HepG2 (cell line): ENCODE data around the gene GLTPD2. TPM values are rescaled to one million over a fixed set of nuclear protein-coding genes. Genes with fewer than 3 reads are reported as not detected.

Experiments
- ATAC-seq: fragments of 200-7000 bp; cut with Tn5 transposase; 3 replicates; pipeline ENCODE4 v1.9.1; 2020; ENCODE audit warnings: mild to moderate bottlenecking, moderate library complexity
- BruUV-seq: library from RNA; stranded (reverse); fragments of 400-500 nt; replicated peaks from 2 replicates; lab custom pipeline; 2021; lab: Mats Ljungman, UMichigan
- CTCF ChIA-PET: fragments of 300-600 bp; formaldehyde crosslinking; extraction: SDS; loops from one replicate; lab custom pipeline; 2021; ENCODE audit warnings: low total read pairs, inconsistent platforms, low intra/inter-chr PET ratio; lab: Yijun Ruan, JAX
- POLR2A ChIA-PET: fragments of 350-600 bp; sonication (Branson Sonifier 250); formaldehyde crosslinking; loops from one replicate; lab custom pipeline; 2020; ENCODE audit warnings: antibody characterized with exemption, inconsistent platforms; lab: Yijun Ruan, JAX
- DNase-seq: peaks from one replicate; pipeline ENCODE4 v3.0.0-alpha.2; 2015; ENCODE audit warnings: low spot score
- FAIRE-seq: peaks from 3 replicates; lab custom pipeline; 2011; peaks lifted over from hg19 to GRCh38; lab: Jason Lieb, UNC
- H2AFZ ChIP-seq: one replicate; pipeline ENCODE4 v1.6.1; 2011; ENCODE audit warnings: low read length, inconsistent platforms
- H3K27ac ChIP-seq: fragments of 300-600 bp; 3 replicates; pipeline ENCODE4 v1.8.0; 2011; ENCODE audit warnings: mixed run types, mild to moderate bottlenecking, mixed read lengths, low read length, inconsistent platforms; ENCODE audit not compliant: insufficient read depth; ENCODE audit errors: extremely low read length
- H3K27me3 ChIP-seq, 2 experiments: fragments of 200-600 bp in 1 of 2; 2 replicates in 1 of 2; 3 replicates in 1 of 2; pipeline versions ENCODE4 v1.6.0 to v1.8.0; 2011; ENCODE audit warnings: low read length in 2 of 2, mild to moderate bottlenecking in 2 of 2, moderate library complexity in 2 of 2, inconsistent platforms in 1 of 2; ENCODE audit not compliant: insufficient read depth in 2 of 2, control insufficient read depth in 1 of 2
- H3K36me3 ChIP-seq, 2 experiments: fragments of 200-600 bp in 1 of 2; replicated peaks in 1 of 2; 2 replicates in 1 of 2; 3 replicates in 1 of 2; pipeline versions ENCODE4 v1.5.1 to v1.8.0; 2011; ENCODE audit warnings: low read length in 2 of 2, inconsistent platforms in 1 of 2; ENCODE audit not compliant: insufficient read depth in 2 of 2, control insufficient read depth in 1 of 2
- H3K4me1 ChIP-seq: 2 replicates; pipeline ENCODE4 v1.5.1; 2012; ENCODE audit warnings: low read length, inconsistent platforms; ENCODE audit not compliant: insufficient read depth
- H3K4me2 ChIP-seq: 2 replicates; pipeline ENCODE4 v1.6.0; 2011; ENCODE audit warnings: low read depth, low read length, inconsistent platforms
- H3K4me3 ChIP-seq, 3 experiments: fragments of 200-600 bp in 1 of 3; sonication (generic), shearing (Covaris generic) in 1 of 3; replicated peaks in 1 of 3; 2 replicates each; pipeline ENCODE4 v1.5.1; 2011 to 2016; ENCODE audit warnings: low read length in 3 of 3, inconsistent platforms in 2 of 3, low read depth in 2 of 3, mild to moderate bottlenecking in 2 of 3, control low read depth in 1 of 3, mixed read lengths in 1 of 3; ENCODE audit not compliant: insufficient read depth in 1 of 3
- H3K79me2 ChIP-seq: one replicate; pipeline ENCODE4 v1.6.1; 2011; ENCODE audit warnings: low read length, inconsistent platforms; ENCODE audit not compliant: insufficient read depth
- H3K9ac ChIP-seq: 2 replicates; pipeline ENCODE4 v1.6.0; 2011; ENCODE audit warnings: mild to moderate bottlenecking, low read depth, low read length, inconsistent platforms; ENCODE audit not compliant: insufficient read depth
- H3K9me3 ChIP-seq: 2 replicates; pipeline ENCODE4 v1.5.1; 2012; ENCODE audit warnings: mild to moderate bottlenecking, low read length
- H4K20me1 ChIP-seq: 2 replicates; pipeline ENCODE4 v1.6.0; 2011; ENCODE audit warnings: inconsistent platforms, mild to moderate bottlenecking, low read length, moderate library complexity; ENCODE audit not compliant: insufficient read depth
- CC2D1A ChIP-seq: sonication (generic); formaldehyde crosslinking; IDR thresholded peaks from 2 replicates; pipeline ENCODE4 v1.8.1; 2023; ENCODE audit warnings: mild to moderate bottlenecking, missing genetic modification reagents
- HMGA1 ChIP-seq: sonication (generic); formaldehyde crosslinking; conservative IDR thresholded peaks from 2 replicates; pipeline ENCODE4 v1.4.0; 2020; ENCODE audit warnings: missing genetic modification reagents
- HNF1A ChIP-seq, 2 experiments: sonication (generic) in 1 of 2; formaldehyde crosslinking in 1 of 2; IDR thresholded peaks; 2 replicates each; pipeline versions ENCODE4 v1.4.0 to v1.6.1; 2016 to 2020; ENCODE audit warnings: borderline replicate concordance in 1 of 2, low read depth in 1 of 2, mild to moderate bottlenecking in 1 of 2, missing genetic modification reagents in 1 of 2
- HNF4G ChIP-seq, 2 experiments: sonication (generic) in 1 of 2; formaldehyde crosslinking in 1 of 2; IDR thresholded peaks; 2 replicates each; pipeline versions ENCODE4 v1.4.0 to v1.6.1; 2011 to 2020; ENCODE audit warnings: borderline replicate concordance in 2 of 2, low read depth in 2 of 2, mild to moderate bottlenecking in 2 of 2, low read length in 1 of 2, missing genetic modification reagents in 1 of 2, moderate library complexity in 1 of 2
- MTERF4 ChIP-seq: sonication (generic); formaldehyde crosslinking; IDR thresholded peaks from 2 replicates; pipeline ENCODE4 v1.8.0; 2023; ENCODE audit warnings: mild to moderate bottlenecking, missing genetic modification reagents
- MXI1 ChIP-seq: IDR thresholded peaks from 3 replicates; pipeline ENCODE4 v1.6.1; 2012; ENCODE audit warnings: low read depth, low read length, inconsistent platforms, borderline replicate concordance
- PHF8 ChIP-seq: sonication (generic); formaldehyde crosslinking; IDR thresholded peaks from 2 replicates; pipeline ENCODE4 v1.5.0; 2020; ENCODE audit warnings: missing genetic modification reagents
- POGK ChIP-seq: sonication (generic); formaldehyde crosslinking; conservative IDR thresholded peaks from 2 replicates; pipeline ENCODE4 v1.8.0; 2022; ENCODE audit warnings: mild to moderate bottlenecking, moderate library complexity, missing genetic modification reagents
- RELA ChIP-seq: sonication (generic); formaldehyde crosslinking; IDR thresholded peaks from 2 replicates; pipeline ENCODE4 v1.4.0; 2020; ENCODE audit warnings: missing genetic modification reagents
- YEATS2 ChIP-seq: sonication (generic); formaldehyde crosslinking; IDR thresholded peaks from 2 replicates; pipeline ENCODE4 v1.4.0; 2020; ENCODE audit warnings: missing genetic modification reagents, borderline replicate concordance
- ZBTB7B ChIP-seq: sonication (generic); formaldehyde crosslinking; IDR thresholded peaks from 2 replicates; pipeline ENCODE4 v1.4.0; 2020; ENCODE audit warnings: missing genetic modification reagents
- ZNF746 ChIP-seq: sonication (generic); formaldehyde crosslinking; IDR thresholded peaks from 2 replicates; pipeline ENCODE4 v1.8.0; 2022; ENCODE audit warnings: mild to moderate bottlenecking, missing genetic modification reagents
- WGBS: methylation state at CpG from one replicate; pipeline ENCODE4 v1.1.6; 2017; ENCODE audit warnings: low lambda C conversion rate; 5-methylcytosine and 5-hydroxymethylcytosine counted together
- in situ Hi-C: cut with HindIII; loops from 2 replicates; pipeline ENCODE4 v1.10.0; 2017; ENCODE audit warnings: low pct_unique_long_range_greater_than_20kb; ENCODE audit not compliant: extremely low pct_ligation_motif_present
- intact Hi-C: fragments of 100-400 bp; cut with micrococcal nuclease; formaldehyde crosslinking; loops from one replicate; pipeline ENCODE4 v1.10.0; 2022; ENCODE audit not compliant: unreplicated experiment
- polyA plus RNA-seq, 8 experiments: library from polyadenylated mRNA; depleted of rRNA in 3 of 8; stranded (reverse) in 7 of 8; unstranded in 1 of 8; fragments of >200 nt; fragmentation: Illumina TruSeq in 4 of 8; extraction: Trizol in 4 of 8; gene quantifications; 2 replicates each; pipeline versions ENCODE4 v1.2.1 to v1.2.3, GENCODE V29; 2011 to 2016; ENCODE audit warnings: low read depth in 4 of 8, missing spikeins in 1 of 8, mixed read lengths in 1 of 8; ENCODE audit not compliant: insufficient read depth in 1 of 8
- total RNA-seq, 5 experiments: library from RNA; depleted of rRNA; stranded (reverse); fragments of >200 nt; fragmentation: Illumina TruSeq; extraction: Trizol; gene quantifications; 2 replicates each; pipeline ENCODE4 v1.2.3, GENCODE V29; 2016; ENCODE audit warnings: low read depth in 1 of 5
- TF ChIP-seq, protein P1 (sequence below): sonication (generic); formaldehyde crosslinking; IDR thresholded peaks from 2 replicates; pipeline ENCODE4 v1.4.0; 2020; ENCODE audit warnings: missing genetic modification reagents

The GLTPD2 gene
- total and polyA plus RNA-seq, 2 of the 13 experiments (the other 11 are each of a cell fraction or from before 2014, with no cell fraction given) = 7.5 to 12.9 TPM

- H3K9ac ChIP-seq = peak within 1 kb of the TSS; percentile 84
- H3K79me2 ChIP-seq = peaks cover 3% of the 10 kb centered on the region
- ChIA-PET POLR2A (interaction anchor here (0.6 to 2.5 kb wide), 18 partner anchors 11 to 103 kb away, joined by 3 to 26 read pairs (median 6); partner anchors contain the start of genes ARRB2, GLTPD2, PELP1 and PSMB6), CTCF (interaction anchor here (1.4 kb wide), 1 partner anchor 76 kb away, joined by 4 read pairs; the partner anchor contains the start of gene MED11)
- peak within 1 kb of the TSS; percentile 83 for H2AFZ ChIP-seq
- H3K4me3 ChIP-seq = peak within 1 kb of the TSS; percentile 80 to 96 (median 92)
- intact Hi-C loops (no loop called here), in situ Hi-C loops (loop anchor here (5.0 kb wide), 1 partner anchor 75 kb away; no protein-coding TSS in a partner anchor)
- H3K36me3 ChIP-seq = peaks cover 4 to 6% of the 10 kb centered on the region in 2 experiments; a peak in 2 of 5 replicates
- DNase-seq (peak; percentile 69), FAIRE-seq (no peak), ATAC-seq (peak; percentile 97)
- H3K27me3 ChIP-seq = no peaks in the 10 kb centered on the region
- H3K27ac ChIP-seq = peak within 1 kb of the TSS; percentile 49
- peaks cover 29% of the 10 kb centered on the region for H3K4me1 ChIP-seq
- H3K4me2 ChIP-seq = peak within 1 kb of the TSS; percentile 88
- H3K9me3 ChIP-seq = no peaks in the 10 kb centered on the region
- no peaks in the 10 kb centered on the region for H4K20me1 ChIP-seq
- 0% methylated on average over 1 of the region's 106 CpGs for WGBS
- BruUV-seq = no TSS peak
- TF ChIP-seq MTERF4 (CRISPR knock-in tag) (0 out of 2 replicates have a peak, but pooled peaks have one; percentile 63), PHF8 (CRISPR knock-in tag) (peak; percentile 72), MXI1 (peak; percentile 47; the same call in 1 of the 3 replicates), RELA (CRISPR knock-in tag) (no peak), POGK (CRISPR knock-in tag) (no peak), CC2D1A (no peak), ZBTB7B (CRISPR knock-in tag) (0 out of 2 replicates have a peak, but pooled peaks have one; percentile 31), YEATS2 (CRISPR knock-in tag) (no peak), HNF4G (IDR thresholded peaks at IDR 0.05; ENCODE audit: borderline replicate concordance, low read depth, low read length) (peak; percentile 5; the same call in 1 of the 2 replicates), HNF4G (CRISPR knock-in tag; IDR thresholded peaks at IDR 0.05; ENCODE audit: borderline replicate concordance, low read depth) (no peak), HNF1A (IDR thresholded peaks at IDR 0.05; ENCODE audit: low read depth) (no peak), HNF1A (CRISPR knock-in tag; IDR thresholded peaks at IDR 0.05; ENCODE audit: borderline replicate concordance) (no peak), ZNF746 (CRISPR knock-in tag) (no peak), HMGA1 (CRISPR knock-in tag) (no peak)
- TF ChIP-seq, protein P1, sequence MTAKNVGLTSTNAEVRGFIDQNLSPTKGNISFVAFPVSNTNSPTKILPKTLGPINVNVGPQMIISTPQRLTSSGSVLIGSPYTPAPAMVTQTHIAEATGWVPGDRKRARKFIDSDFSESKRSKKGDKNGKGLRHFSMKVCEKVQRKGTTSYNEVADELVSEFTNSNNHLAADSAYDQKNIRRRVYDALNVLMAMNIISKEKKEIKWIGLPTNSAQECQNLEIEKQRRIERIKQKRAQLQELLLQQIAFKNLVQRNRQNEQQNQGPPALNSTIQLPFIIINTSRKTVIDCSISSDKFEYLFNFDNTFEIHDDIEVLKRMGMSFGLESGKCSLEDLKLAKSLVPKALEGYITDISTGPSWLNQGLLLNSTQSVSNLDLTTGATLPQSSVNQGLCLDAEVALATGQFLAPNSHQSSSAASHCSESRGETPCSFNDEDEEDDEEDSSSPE (CRISPR knock-in tag) = no peak
Observed at GRCh38 chr17:4806777-4807604, 18.2 kb downstream of the GLTPD2 start, which contains the start of gene PLD2. Gene PLD2, plus strand, starts transcription at chr17:4807152. Its CDS starts 621 bp downstream, at chr17:4807773.
